ENCODE data around the gene COX4I1.

Gene COX4I1

GRCh38 chr16:85767531-85767930 lies 32.0 kb upstream of the COX4I1 start:
- no peak for DNase-seq (ENCODE audit: low read depth in 2 of 2)

GRCh38 chr16:85768199-85768598 lies 31.3 kb upstream of the COX4I1 start:
- no peak for DNase-seq (ENCODE audit: low read depth in 2 of 2)

DNA sequence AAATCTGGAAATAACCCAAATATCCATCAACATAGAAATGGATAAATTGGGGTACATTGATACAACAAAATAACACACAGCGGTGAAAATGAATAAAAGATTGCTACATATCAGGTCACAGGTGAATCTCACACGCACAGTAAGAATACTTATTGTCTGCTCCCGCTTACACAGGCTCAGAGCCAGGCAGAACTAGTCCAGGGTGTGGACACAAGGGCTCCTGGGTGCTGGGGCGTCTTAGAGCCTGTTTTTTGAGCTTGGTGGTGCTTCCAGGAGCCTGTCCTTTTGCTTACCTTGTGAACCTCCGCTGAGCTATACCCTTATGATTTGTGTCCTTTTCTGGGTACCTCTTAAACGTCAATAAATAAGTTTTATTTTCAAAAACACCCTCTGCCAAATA lies 28.8 kb upstream of the COX4I1 start:
- DNase-seq (ENCODE audit: low read depth in 2 of 2): no peak

GRCh38 chr16:85773044-85773443 lies 26.5 kb upstream of the COX4I1 start:
- no peak for DNase-seq (ENCODE audit: low read depth in 2 of 2)

- DNase-seq (ENCODE audit: low read depth in 2 of 2): no peak
These were observed 25.4 kb upstream of the COX4I1 start for GRCh38 chr16:85774136-85774535.

- DNase-seq (ENCODE audit: low read depth in 2 of 2): no peak
These were observed 24.7 kb upstream of the COX4I1 start for GRCh38 chr16:85774811-85775210.

DNA sequence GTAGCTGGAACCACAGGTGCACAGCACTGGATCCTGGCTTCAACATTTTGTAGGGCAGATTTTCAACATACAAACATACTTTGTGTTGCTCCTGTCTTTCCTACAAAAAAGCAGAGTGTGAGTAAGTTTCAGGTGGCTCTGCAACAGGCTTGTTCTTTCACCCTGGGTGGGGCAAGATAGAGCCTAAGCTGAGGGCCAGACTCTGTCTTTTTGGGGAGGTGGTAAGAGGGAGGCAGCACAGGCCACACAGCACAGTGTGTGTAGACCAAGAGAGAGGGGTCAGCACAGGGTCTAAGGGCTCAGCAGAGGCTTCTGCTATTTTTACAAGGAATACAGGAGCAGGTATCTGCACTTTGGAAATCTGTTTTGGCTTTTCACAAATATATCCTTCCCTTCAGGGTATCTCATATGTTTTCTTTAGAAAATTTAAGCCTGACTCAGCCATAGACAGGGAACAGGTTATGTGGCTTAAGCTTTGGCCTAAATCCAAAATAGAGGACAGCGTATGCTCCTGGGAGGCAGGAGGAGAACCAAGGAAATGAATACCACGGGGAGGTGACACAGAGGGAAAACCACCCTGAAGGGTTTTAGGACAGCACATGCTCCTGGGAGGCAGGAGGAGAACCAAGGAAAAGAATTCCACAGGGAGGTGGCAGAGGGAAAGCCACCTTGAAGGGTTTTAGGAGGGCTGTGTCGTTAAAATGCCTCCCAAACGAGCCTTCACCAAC lies 21.7 kb upstream of the COX4I1 start:
- no peak for DNase-seq (ENCODE audit: low read depth in 2 of 2)

GRCh38 chr16:85778873-85779272 lies 20.6 kb upstream of the COX4I1 start:
- no peak for DNase-seq (ENCODE audit: low read depth in 2 of 2)

- DNase-seq (ENCODE audit: low read depth in 2 of 2): no peak
These were observed 19.2 kb upstream of the COX4I1 start for GRCh38 chr16:85780281-85780680.

GRCh38 chr16:85781156-85781555 lies 18.3 kb upstream of the COX4I1 start:
- DNase-seq (ENCODE audit: low read depth in 2 of 2): no peak

DNA sequence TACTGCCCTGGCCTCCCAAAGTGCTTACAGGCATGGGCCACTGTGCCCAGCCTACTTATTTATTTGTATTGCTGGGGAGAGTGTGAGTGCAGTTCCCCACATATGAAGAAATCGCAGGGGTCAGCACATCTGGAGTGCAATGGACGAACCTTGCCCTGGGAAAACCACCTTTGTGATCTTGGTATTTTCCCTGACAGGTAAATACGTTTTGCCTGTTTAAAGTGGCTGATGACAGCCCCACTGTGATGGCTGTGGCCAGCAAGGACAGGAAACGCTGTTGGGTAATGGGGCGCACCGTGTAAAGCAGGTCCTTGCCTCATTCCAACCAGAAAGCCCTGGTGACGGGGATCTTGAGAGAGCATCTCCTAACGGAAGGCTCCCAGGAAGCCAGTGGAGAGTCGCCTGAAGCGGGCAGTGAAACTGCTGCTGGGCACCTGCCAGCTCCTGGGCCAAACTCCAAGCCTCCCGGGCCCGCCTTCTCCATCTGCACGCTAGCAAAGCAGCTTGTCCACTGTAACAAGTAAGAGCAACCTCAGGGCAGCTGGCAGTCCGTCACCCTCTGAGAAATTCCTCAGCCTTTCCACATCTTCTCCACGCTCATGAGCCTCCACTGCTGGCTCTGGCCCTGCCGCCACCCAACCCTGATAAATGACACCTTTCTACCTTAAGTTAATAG lies 17.7 kb upstream of the COX4I1 start:
- DNase-seq (ENCODE audit: low read depth in 2 of 2): no peak

DNA sequence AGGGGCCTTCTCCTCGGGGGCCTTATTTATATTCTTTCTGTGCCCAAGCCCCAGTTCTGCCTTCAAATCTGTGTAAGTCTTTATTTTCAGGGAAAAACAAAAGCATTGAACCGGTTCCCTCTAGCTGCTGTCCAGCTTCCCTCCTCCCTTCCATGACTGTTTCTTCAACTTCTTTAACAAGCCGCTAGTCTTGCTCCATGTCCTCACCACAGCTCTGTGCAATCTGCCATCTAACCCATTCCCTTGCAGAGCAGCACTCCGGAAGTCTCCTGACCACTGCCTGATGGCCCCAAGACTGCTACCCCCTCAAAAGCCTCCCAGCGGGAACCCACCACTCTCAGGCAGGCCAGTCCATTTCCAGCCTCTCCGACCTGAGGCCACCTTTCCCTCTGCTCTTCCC lies 17.0 kb upstream of the COX4I1 start:
- DNase-seq (ENCODE audit: low read depth in 2 of 2): no peak

GRCh38 chr16:85783441-85783840 lies 16.1 kb upstream of the COX4I1 start:
- DNase-seq (ENCODE audit: low read depth in 2 of 2): no peak

GRCh38 chr16:85784813-85785212 lies 14.7 kb upstream of the COX4I1 start:
- no peak for DNase-seq (ENCODE audit: low read depth in 2 of 2)

- DNase-seq (ENCODE audit: low read depth in 2 of 2): no peak
These were observed 13.6 kb upstream of the COX4I1 start for GRCh38 chr16:85785927-85786326.

DNA sequence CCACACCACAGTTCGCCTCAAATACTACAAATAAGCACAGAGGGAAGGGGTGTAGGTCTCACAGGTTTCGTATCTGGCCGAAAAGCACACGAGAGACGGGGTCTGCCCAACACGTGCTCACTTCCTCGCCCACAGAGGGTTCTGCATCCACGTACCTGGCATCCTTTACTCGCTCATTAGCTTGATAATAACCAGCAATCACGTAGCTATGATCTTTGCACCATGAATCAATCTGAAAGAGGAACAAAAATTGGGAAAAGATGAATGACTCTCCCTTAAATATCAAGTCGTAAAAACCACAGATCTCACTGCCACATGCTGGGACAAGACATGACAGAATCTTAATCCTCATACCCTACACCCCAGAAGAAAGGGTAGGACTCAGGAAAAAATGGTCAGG lies 10.7 kb upstream of the COX4I1 start:
- DNase-seq (ENCODE audit: low read depth in 2 of 2): no peak

DNA sequence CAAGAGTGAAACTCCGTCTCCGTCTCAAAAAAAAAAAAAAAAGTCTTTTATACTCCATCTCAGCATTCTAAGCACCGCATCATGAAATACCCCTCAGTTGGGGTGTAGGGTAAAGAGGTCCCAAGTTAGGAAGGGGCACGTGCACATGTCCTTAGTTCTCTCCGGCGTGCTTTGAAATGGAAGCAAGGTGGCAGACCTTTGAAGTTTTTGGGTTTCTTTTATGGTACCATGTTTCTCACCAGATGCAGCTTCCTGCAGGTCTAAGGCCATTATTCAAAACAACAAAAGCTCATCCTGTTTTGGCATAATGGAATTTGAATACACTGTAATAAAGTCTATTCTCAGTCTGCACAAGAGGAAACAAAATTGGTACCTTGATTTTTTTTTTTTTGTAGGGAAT lies 9.7 kb upstream of the COX4I1 start:
- DNase-seq (ENCODE audit: low read depth in 2 of 2): no peak

- no peak for DNase-seq (ENCODE audit: low read depth in 2 of 2)
These were observed 5.7 kb upstream of the COX4I1 start for GRCh38 chr16:85793662-85794298.

DNA sequence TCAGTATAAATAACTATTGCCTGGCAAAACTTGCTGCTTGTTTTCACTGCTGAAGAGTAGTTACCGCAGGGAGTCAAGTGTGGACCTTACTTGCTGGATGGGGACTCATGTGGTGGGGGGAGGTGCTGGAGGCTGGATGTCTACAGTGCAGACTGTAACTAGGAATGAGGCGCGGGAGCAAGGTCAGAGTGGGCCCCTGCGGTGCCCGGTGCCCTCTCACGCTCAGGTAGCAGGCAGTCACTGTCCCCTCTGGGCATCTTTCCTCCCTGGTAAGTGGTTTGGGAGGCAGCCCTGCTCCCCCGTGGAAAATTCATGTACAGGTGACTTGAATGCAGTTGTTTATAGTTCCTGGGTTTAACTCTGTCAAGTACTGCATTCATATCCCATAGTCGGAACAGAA lies 4.8 kb upstream of the COX4I1 start:
- no peak for DNase-seq (ENCODE audit: low read depth in 2 of 2)

DNA sequence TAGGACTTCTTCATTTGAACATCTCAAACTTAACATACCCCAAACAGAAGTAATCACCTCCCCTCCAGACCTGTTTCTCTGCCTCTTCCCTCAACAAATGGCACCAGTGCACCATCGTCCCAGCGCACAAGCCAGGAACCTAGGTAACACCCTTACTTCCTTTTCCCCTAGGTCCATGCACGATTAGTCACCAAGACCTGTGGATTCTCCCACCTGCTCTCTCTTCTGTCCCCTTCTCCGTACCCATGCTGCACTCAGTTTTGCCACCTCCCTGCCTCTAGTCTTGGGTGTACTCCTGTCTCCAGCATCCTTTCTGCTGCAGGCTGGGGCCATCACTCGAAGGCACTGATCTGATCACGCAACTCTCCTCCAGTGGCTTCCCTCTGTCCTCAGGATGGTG lies 3.3 kb upstream of the COX4I1 start:
- DNase-seq (ENCODE audit: low read depth in 2 of 2): no peak

- DNase-seq (ENCODE audit: low read depth in 2 of 2): no peak
These were observed 2.9 kb upstream of the COX4I1 start for GRCh38 chr16:85796599-85796998.

DNA sequence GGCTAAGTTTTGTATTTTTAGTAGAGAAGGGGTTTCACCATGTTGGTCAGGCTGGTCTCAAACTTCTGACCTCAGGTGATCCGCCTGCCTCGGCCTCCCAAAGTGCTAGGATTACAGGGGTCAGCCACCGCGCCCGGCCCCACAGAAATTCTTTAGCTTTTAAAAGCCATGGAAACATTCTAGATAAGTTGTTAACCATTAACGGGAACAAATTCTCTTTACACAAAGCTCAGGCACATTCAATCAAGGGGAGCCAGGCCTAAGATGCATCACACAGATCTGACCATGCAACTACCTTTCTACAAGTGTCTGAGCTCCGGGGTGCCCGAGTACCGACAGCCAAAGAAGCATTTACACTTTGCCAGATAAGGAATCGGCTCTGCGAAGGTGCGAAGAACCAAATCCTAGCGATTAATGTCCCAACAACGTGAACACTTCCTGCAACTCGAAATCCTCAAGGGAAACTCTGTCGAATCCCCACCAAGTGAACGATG lies 1.2 kb upstream of the COX4I1 start:
- no peak for DNase-seq (ENCODE audit: low read depth in 2 of 2)

DNA sequence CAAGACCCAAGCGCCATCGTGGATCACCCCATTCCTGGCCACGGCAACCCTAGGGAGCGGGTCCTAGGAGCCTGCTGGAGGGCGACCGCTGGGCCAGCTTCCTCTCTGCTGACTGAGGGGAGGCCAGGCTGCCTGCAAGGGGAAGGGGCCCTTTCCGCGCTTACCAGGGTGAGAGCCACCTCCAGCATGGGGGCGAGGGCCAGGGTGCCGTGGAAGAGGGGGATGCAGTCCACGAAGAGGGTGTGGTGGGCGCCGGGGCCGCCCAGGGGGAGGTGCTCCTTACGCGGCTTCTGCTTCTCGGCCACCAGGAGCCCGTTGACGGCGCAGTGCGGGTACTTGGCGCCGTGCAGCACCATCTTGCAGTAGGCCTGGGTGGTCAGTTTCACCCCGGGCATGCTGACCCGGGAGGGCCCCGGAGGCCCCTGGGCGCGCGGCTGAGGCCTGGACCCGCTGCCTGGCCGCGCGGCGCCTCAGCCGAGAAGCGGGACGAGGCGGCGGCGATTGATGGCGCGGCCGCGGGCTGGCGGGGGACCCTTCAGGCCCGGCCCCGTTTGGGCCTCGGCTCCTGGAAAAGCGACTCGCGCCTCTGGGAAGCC lies 496 bp upstream of the COX4I1 start:
- peak in 1 of 2 donors; percentile 15 for DNase-seq (ENCODE audit: low read depth in 2 of 2)

All from stimulated activated CD4-positive, alpha-beta T cell treated with anti-CD3 and anti-CD28 coated beads, Interleukin-1b, Interleukin-23, amount 100 ng/mL, for 4 hours (primary cell).